K562 (cell line): ENCODE data around the gene CHRNB4. TPM values are rescaled to one million over a fixed set of nuclear protein-coding genes. Genes with fewer than 3 reads are reported as not detected.

Experiments used
- ATAC-seq: fragments of 200-7000 bp; cut with Tn5 transposase; 3 replicates; pipeline ENCODE4 v1.9.1; 2020; ENCODE audit warnings: moderate library complexity
- BruUV-seq: library from RNA; stranded (reverse); fragments of 400-500 nt; replicated peaks from 2 replicates; lab custom pipeline; 2021; lab: Mats Ljungman, UMichigan
- CTCF ChIA-PET: fragments of 300-600 bp; formaldehyde crosslinking; extraction: SDS; loops from one replicate; lab custom pipeline; 2021; ENCODE audit warnings: low intra/inter-chr PET ratio; lab: Yijun Ruan, JAX
- POLR2A ChIA-PET: fragments of 300-600, 350-650 bp; sonication (Branson Sonifier 250); formaldehyde crosslinking; extraction: SDS; loops from one replicate; lab custom pipeline; 2021; ENCODE audit warnings: antibody characterized with exemption, inconsistent platforms; lab: Yijun Ruan, JAX
- DNase-seq, 4 experiments: peaks; one replicate each; pipeline versions ENCODE4 v3.0.0 to v3.0.0-alpha.2; 2011 to 2018; ENCODE audit warnings: low spot score in 3 of 4, mixed read lengths in 3 of 4; ENCODE audit errors: extremely low read depth in 1 of 4
- FAIRE-seq: peaks from 2 replicates; lab custom pipeline; 2011; peaks lifted over from hg19 to GRCh38; lab: Jason Lieb, UNC
- H2AFZ ChIP-seq: 2 replicates; pipeline ENCODE4 v1.6.0; 2011; ENCODE audit warnings: low read depth, low read length, control low read depth, inconsistent platforms
- H3K27ac ChIP-seq: fragments of 200-600 bp; 3 replicates; pipeline ENCODE4 v1.8.0; 2011; ENCODE audit warnings: low read depth, mild to moderate bottlenecking, control low read depth, inconsistent platforms, low read length, moderate library complexity, mixed read lengths; ENCODE audit errors: extremely low read depth
- H3K27me3 ChIP-seq, 2 experiments: fragments of 300-600 bp in 1 of 2; 2 replicates in 1 of 2; 3 replicates in 1 of 2; pipeline versions ENCODE4 v1.6.0 to v1.8.0; 2011; ENCODE audit warnings: inconsistent platforms in 2 of 2, low read length in 2 of 2, mild to moderate bottlenecking in 1 of 2, mixed read lengths in 1 of 2, moderate library complexity in 1 of 2; ENCODE audit not compliant: control insufficient read depth in 2 of 2, insufficient read depth in 2 of 2
- H3K36me3 ChIP-seq: fragments of 300-600 bp; 3 replicates; pipeline ENCODE4 v1.8.0; 2011; ENCODE audit warnings: mild to moderate bottlenecking, low read length, inconsistent platforms; ENCODE audit not compliant: control insufficient read depth, insufficient read depth
- H3K4me1 ChIP-seq, 2 experiments: fragments of 200-600 bp in 1 of 2; replicated peaks in 1 of 2; 2 replicates in 1 of 2; 3 replicates in 1 of 2; pipeline versions ENCODE4 v1.5.1 to v1.8.0; 2011; ENCODE audit warnings: inconsistent platforms in 2 of 2, low read length in 2 of 2, mild to moderate bottlenecking in 1 of 2, mixed read lengths in 1 of 2, moderate library complexity in 1 of 2; ENCODE audit not compliant: control insufficient read depth in 2 of 2, insufficient read depth in 2 of 2
- H3K4me2 ChIP-seq: 2 replicates; pipeline ENCODE4 v1.6.1; 2011; ENCODE audit warnings: low read length, control low read depth, inconsistent platforms, mixed read lengths; ENCODE audit not compliant: insufficient read depth
- H3K4me3 ChIP-seq: fragments of 200-600 bp; sonication (generic), shearing (Covaris generic); 2 replicates; pipeline ENCODE4 v1.5.1; 2016; ENCODE audit warnings: control low read depth, inconsistent platforms
- H3K79me2 ChIP-seq: fragments of 200-600 bp; 3 replicates; pipeline ENCODE4 v1.8.0; 2011; ENCODE audit warnings: low read length, inconsistent platforms; ENCODE audit not compliant: control insufficient read depth, insufficient read depth
- H3K9ac ChIP-seq, 2 experiments: 2 replicates each; pipeline versions ENCODE4 v1.6.0 to v1.6.1; 2011; ENCODE audit warnings: low read depth in 2 of 2, low read length in 2 of 2, control low read depth in 1 of 2, inconsistent platforms in 1 of 2, mild to moderate bottlenecking in 1 of 2, mixed read lengths in 1 of 2; ENCODE audit not compliant: insufficient read depth in 1 of 2
- H3K9me1 ChIP-seq: one replicate; pipeline ENCODE4 v1.6.0; 2011; ENCODE audit warnings: inconsistent platforms, mild to moderate bottlenecking, low read length, moderate library complexity; ENCODE audit not compliant: control insufficient read depth, insufficient read depth
- H3K9me3 ChIP-seq: replicated peaks from 2 replicates; pipeline ENCODE4 v1.5.1; 2011; ENCODE audit warnings: low read depth, low read length, inconsistent platforms; ENCODE audit not compliant: control insufficient read depth, insufficient read depth
- H4K20me1 ChIP-seq: replicated peaks from 2 replicates; pipeline ENCODE4 v1.6.1; 2011; ENCODE audit warnings: low read length, inconsistent platforms, mixed read lengths; ENCODE audit not compliant: control insufficient read depth, insufficient read depth
- BCOR ChIP-seq: fragments of 450-650 bp; IDR thresholded peaks from 2 replicates; pipeline ENCODE4 v1.6.1; 2016
- CCAR2 ChIP-seq: fragments of 200-400 bp; formaldehyde crosslinking; IDR thresholded peaks from 2 replicates; pipeline ENCODE4 v1.6.1; 2017; ENCODE audit warnings: mild to moderate bottlenecking, low read depth, low read length
- HNRNPLL ChIP-seq: fragments of 200-400 bp; formaldehyde crosslinking; IDR thresholded peaks from 2 replicates; pipeline ENCODE4 v1.6.1; 2017; ENCODE audit warnings: low read length, low read depth, mild to moderate bottlenecking; ENCODE audit not compliant: poor library complexity, severe bottlenecking
- NFXL1 ChIP-seq: fragments of 450-650 bp; formaldehyde crosslinking; IDR thresholded peaks from 2 replicates; pipeline ENCODE4 v1.4.0; 2021; ENCODE audit warnings: mild to moderate bottlenecking
- RAD51 ChIP-seq: fragments of 450-650 bp; IDR thresholded peaks from 2 replicates; pipeline ENCODE4 v1.7.1; 2016; ENCODE audit warnings: low read depth, mild to moderate bottlenecking, borderline replicate concordance
- RBM25 ChIP-seq: fragments of 200-400 bp; formaldehyde crosslinking; IDR thresholded peaks from 2 replicates; pipeline ENCODE4 v1.6.1; 2018; ENCODE audit warnings: low read length, low read depth, moderate library complexity; ENCODE audit not compliant: severe bottlenecking
- SMAD1 ChIP-seq: fragments of 150-350 bp; IDR thresholded peaks from 2 replicates; pipeline ENCODE4 v1.6.1; 2014; ENCODE audit warnings: low read length, low read depth; ENCODE audit not compliant: partially characterized antibody
- STAT5A ChIP-seq: IDR thresholded peaks from 2 replicates; pipeline ENCODE4 v1.6.1; 2012; ENCODE audit warnings: low read length, inconsistent platforms, borderline replicate concordance
- TSC22D4 ChIP-seq: fragments of 450-650 bp; IDR thresholded peaks from 2 replicates; pipeline ENCODE4 v1.6.1; 2016; ENCODE audit warnings: missing genetic modification characterization, missing biosample characterization, control low read depth
- U2AF2 ChIP-seq: fragments of 200-400 bp; formaldehyde crosslinking; optimal IDR thresholded peaks from 2 replicates; pipeline ENCODE3; 2017; ENCODE audit warnings: low read depth, mild to moderate bottlenecking, low read length
- ZBTB8A ChIP-seq: fragments of 450-650 bp; IDR thresholded peaks from 2 replicates; pipeline ENCODE4 v1.6.1; 2018; ENCODE audit warnings: mild to moderate bottlenecking, moderate library complexity; ENCODE audit not compliant: partially characterized antibody
- ZFP36 ChIP-seq: fragments of 150-350 bp; IDR thresholded peaks from 2 replicates; pipeline ENCODE4 v1.6.1; 2018; ENCODE audit warnings: low read length, low read depth; ENCODE audit not compliant: partially characterized antibody
- ZNF282 ChIP-seq: sonication (generic); formaldehyde crosslinking; IDR thresholded peaks from 2 replicates; pipeline ENCODE4 v1.8.1; 2023; ENCODE audit warnings: missing genetic modification reagents
- ZNF431 ChIP-seq: sonication (generic); formaldehyde crosslinking; IDR thresholded peaks from 2 replicates; pipeline ENCODE4 v1.8.0; 2022; ENCODE audit warnings: mild to moderate bottlenecking, missing genetic modification reagents
- ZNF507 ChIP-seq: conservative IDR thresholded peaks from 2 replicates; pipeline ENCODE4 v1.6.1; 2017; ENCODE audit warnings: missing genetic modification characterization, missing compliant biosample characterization
- ZNF583 ChIP-seq: fragments of 250-450 bp; sonication (Bioruptor Pico); IDR thresholded peaks from 2 replicates; pipeline ENCODE4 v1.4.0; 2020
- ZSCAN32 ChIP-seq: fragments of 450-650 bp; formaldehyde crosslinking; IDR thresholded peaks from 2 replicates; pipeline ENCODE4 v1.4.0; 2020; ENCODE audit warnings: mild to moderate bottlenecking, moderate library complexity
- WGBS: fragments of 100-300 bp; shearing (Covaris generic); methylation state at CpG from one replicate; pipeline ENCODE4 v1.1.6; 2016; ENCODE audit warnings: low coverage, mixed read lengths; ENCODE audit not compliant: insufficient coverage; ENCODE audit errors: missing lambda C conversion rate; 5-methylcytosine and 5-hydroxymethylcytosine counted together
- in situ Hi-C: fragments of 300-500 bp; cut with MboI; formaldehyde crosslinking; loops from 4 replicates; pipeline ENCODE4 v1.15.0; 2018; ENCODE audit warnings: inconsistent platforms, mixed read lengths
- intact Hi-C: fragments of 100-400 bp; cut with micrococcal nuclease; formaldehyde crosslinking; loops from 2 replicates; pipeline ENCODE4 v1.14.2; 2022
- polyA plus RNA-seq, 8 experiments: library from polyadenylated mRNA; depleted of rRNA in 4 of 8; stranded (reverse) in 5 of 8; unstranded in 3 of 8; fragments of >200 nt; fragmentation: Nextera tagmentation in 2 of 8; fragmentation: Illumina TruSeq in 1 of 8; extraction: Ambion mirVana in 2 of 8; extraction: Trizol in 1 of 8; gene quantifications; 2 replicates each; pipeline versions ENCODE4 v1.2.1 to v1.2.3, GENCODE V29; 2011 to 2014; ENCODE audit warnings: inconsistent platforms in 1 of 8, missing spikeins in 1 of 8
- total RNA-seq, 7 experiments: library from RNA; depleted of rRNA in 6 of 7; stranded (reverse); fragments of >200 nt in 6 of 7; fragmentation: Illumina TruSeq in 2 of 7; extraction: Trizol in 2 of 7; gene quantifications; 2 replicates each; pipeline versions ENCODE4 v1.2.1 to v1.2.3, GENCODE V29; 2011 to 2021; ENCODE audit warnings: low replicate concordance in 1 of 7

Gene CHRNB4
- total and polyA plus RNA-seq, 9 of the 15 experiments (the other 6 are each of a cell fraction or from before 2014, with no cell fraction given) = 0.08 to 0.18 TPM; not detected in 7

GRCh38 chr15:78685925-78686324 lies 44.9 kb upstream of the CHRNB4 start:
- no peaks in the 10 kb centered on the region for H3K9me3 ChIP-seq
- no peaks in the 10 kb centered on the region for H3K79me2 ChIP-seq
- in situ Hi-C loops = no loop called here
- intact Hi-C loops = no loop called here
- H3K4me3 ChIP-seq = no peak overlapping the region
- no peak overlapping the region for H3K4me2 ChIP-seq
- no peak overlapping the region for H3K9ac ChIP-seq
- H3K27ac ChIP-seq = no peak overlapping the region
- no peaks in the 10 kb centered on the region for H3K4me1 ChIP-seq
- H4K20me1 ChIP-seq = no peaks in the 10 kb centered on the region
- ATAC-seq = no peak
- 2% methylated on average over 8 of the region's 8 CpGs for WGBS
- no peak overlapping the region for H2AFZ ChIP-seq
- no peaks in the 10 kb centered on the region for H3K36me3 ChIP-seq
- no peak for FAIRE-seq
- CTCF ChIA-PET = no interaction called here
- peaks cover 17 to 53% of the 10 kb centered on the region in 2 experiments; a peak in 3 of 5 replicates for H3K27me3 ChIP-seq
- no peaks in the 10 kb centered on the region for H3K9me1 ChIP-seq
- no peak for DNase-seq
- TF ChIP-seq ZNF583 (CRISPR knock-in tag) (no peak), U2AF2 (no peak), ZNF507 (tag) (no peak), ZSCAN32 (no peak), SMAD1 (no peak), CCAR2 (no peak), NFXL1 (CRISPR knock-in tag) (no peak), TSC22D4 (no peak), RAD51 (no peak), BCOR (peak; percentile 52; the same call in 1 of the 2 replicates), ZFP36 (peak; percentile 18), HNRNPLL (no peak), ZNF431 (CRISPR knock-in tag) (no peak), RBM25 (peak; percentile 5), ZNF282 (CRISPR knock-in tag) (no peak), ZBTB8A (no peak), STAT5A (no peak)
- POLR2A ChIA-PET = interaction anchor here (1.0 kb wide), 1 partner anchor 17 kb away, joined by 3 read pairs; no protein-coding TSS in a partner anchor
- BruUV-seq = no TSS peak
